HEK293 (cell line): ENCODE data around the gene WDR74.

Source experiments
- CTCF ChIA-PET: fragments of 350-600 bp; formaldehyde crosslinking; extraction: SDS; loops from one replicate; lab custom pipeline; 2021; ENCODE audit warnings: antibody characterized with exemption; lab: Yijun Ruan, JAX
- POLR2A ChIA-PET: fragments of 300-600 bp; formaldehyde crosslinking; extraction: SDS; loops from one replicate; lab custom pipeline; 2020; ENCODE audit warnings: antibody characterized with exemption, inconsistent platforms; lab: Yijun Ruan, JAX
- H3K27ac ChIP-seq: fragments of 200-500 bp; sonication (Bioruptor generic); 2 replicates; pipeline ENCODE4 v1.5.1; 2014; ENCODE audit warnings: low read depth, low read length, control low read depth, inconsistent platforms; ENCODE audit errors: extremely low read depth
- H3K36me3 ChIP-seq, 2 experiments: fragments of 200-500 bp in 1 of 2; sonication (Bioruptor generic) in 1 of 2; 1 replicate in 1 of 2; 2 replicates in 1 of 2; pipeline ENCODE4 v1.5.1; 2014 to 2017; ENCODE audit warnings: inconsistent platforms in 2 of 2, low read length in 2 of 2; ENCODE audit not compliant: control insufficient read depth in 2 of 2, insufficient read depth in 1 of 2
- H3K4me1 ChIP-seq: fragments of 200-500 bp; sonication (Bioruptor generic); 2 replicates; pipeline ENCODE4 v1.5.1; 2014; ENCODE audit warnings: mild to moderate bottlenecking, low read length, inconsistent platforms; ENCODE audit not compliant: control insufficient read depth, insufficient read depth
- H3K4me3 ChIP-seq: 2 replicates; pipeline ENCODE4 v1.5.1; 2011; ENCODE audit warnings: low read depth, mild to moderate bottlenecking, control low read depth, low read length, moderate library complexity
- H3K9me3 ChIP-seq: fragments of 200-500 bp; sonication (Bioruptor generic); 2 replicates; pipeline ENCODE4 v1.5.1; 2014; ENCODE audit warnings: low read depth, low read length, inconsistent platforms; ENCODE audit not compliant: control insufficient read depth, insufficient read depth
- GLI2 ChIP-seq: fragments of 450-650 bp; formaldehyde crosslinking; IDR thresholded peaks from 2 replicates; pipeline ENCODE4; 2017; ENCODE audit warnings: missing biosample characterization, missing genetic modification characterization, low read depth, borderline replicate concordance
- HOXD13 ChIP-seq: sonication (generic); formaldehyde crosslinking; IDR thresholded peaks from 2 replicates; pipeline ENCODE4 v1.8.0; 2022; ENCODE audit warnings: missing genetic modification reagents, borderline replicate concordance
- KLF16 ChIP-seq: fragments of 450-650 bp; formaldehyde crosslinking; IDR thresholded peaks from 2 replicates; pipeline ENCODE4 v1.5.1; 2017; ENCODE audit warnings: missing biosample characterization, missing genetic modification characterization
- SALL2 ChIP-seq: fragments of 450-650 bp; formaldehyde crosslinking; IDR thresholded peaks from 2 replicates; pipeline ENCODE4 v1.5.0; 2017; ENCODE audit warnings: missing biosample characterization, mild to moderate bottlenecking, missing genetic modification characterization, borderline replicate concordance
- SCRT2 ChIP-seq: fragments of 450-650 bp; formaldehyde crosslinking; IDR thresholded peaks from 2 replicates; pipeline ENCODE4 v1.5.1; 2016; ENCODE audit warnings: missing biosample characterization, missing genetic modification characterization
- ZBTB48 ChIP-seq: fragments of 450-650 bp; formaldehyde crosslinking; IDR thresholded peaks from 2 replicates; pipeline ENCODE4 v1.5.1; 2016; ENCODE audit warnings: missing biosample characterization, missing genetic modification characterization
- ZIC2 ChIP-seq: fragments of 450-650 bp; formaldehyde crosslinking; IDR thresholded peaks from 2 replicates; pipeline ENCODE4 v1.5.1; 2016; ENCODE audit warnings: missing biosample characterization, missing genetic modification characterization
- ZNF121 ChIP-seq: fragments of 450-650 bp; formaldehyde crosslinking; IDR thresholded peaks from 2 replicates; pipeline ENCODE4 v1.5.1; 2016; ENCODE audit warnings: missing biosample characterization, missing genetic modification characterization
- ZNF248 ChIP-seq: fragments of 450-650 bp; formaldehyde crosslinking; IDR thresholded peaks from 2 replicates; pipeline ENCODE4 v1.5.1; 2017; ENCODE audit warnings: missing biosample characterization, missing genetic modification characterization
- ZNF324 ChIP-seq: fragments of 450-650 bp; formaldehyde crosslinking; IDR thresholded peaks from 2 replicates; pipeline ENCODE4 v1.5.1; 2016; ENCODE audit warnings: missing biosample characterization, missing genetic modification characterization
- ZNF335 ChIP-seq: fragments of 450-650 bp; formaldehyde crosslinking; conservative IDR thresholded peaks from 2 replicates; pipeline ENCODE4 v1.5.1; 2016; ENCODE audit warnings: missing biosample characterization, missing genetic modification characterization
- ZNF510 ChIP-seq: fragments of 450-650 bp; formaldehyde crosslinking; IDR thresholded peaks from 2 replicates; pipeline ENCODE4 v1.5.1; 2018; ENCODE audit warnings: mild to moderate bottlenecking, missing genetic modification characterization, missing biosample characterization; ENCODE audit not compliant: insufficient replicate concordance
- ZNF629 ChIP-seq: fragments of 450-650 bp; formaldehyde crosslinking; IDR thresholded peaks from 2 replicates; pipeline ENCODE4 v1.5.1; 2017; ENCODE audit warnings: missing biosample characterization, missing genetic modification characterization
- ZNF707 ChIP-seq: fragments of 450-650 bp; formaldehyde crosslinking; IDR thresholded peaks from 2 replicates; pipeline ENCODE4 v1.5.1; 2016; ENCODE audit warnings: missing biosample characterization, missing genetic modification characterization
- ZNF768 ChIP-seq: fragments of 450-650 bp; formaldehyde crosslinking; IDR thresholded peaks from 2 replicates; pipeline ENCODE4 v1.5.1; 2018; ENCODE audit warnings: missing biosample characterization, mild to moderate bottlenecking, missing genetic modification characterization
- TF ChIP-seq, protein P1 (sequence below): fragments of 450-650 bp; formaldehyde crosslinking; IDR thresholded peaks from 2 replicates; pipeline ENCODE4 v1.5.1; 2016; ENCODE audit warnings: missing biosample characterization, missing genetic modification characterization
- TF ChIP-seq, protein P2 (sequence below): fragments of 450-650 bp; formaldehyde crosslinking; IDR thresholded peaks from 2 replicates; pipeline ENCODE4 v1.5.1; 2016; ENCODE audit warnings: missing biosample characterization, missing genetic modification characterization
- TF ChIP-seq, protein P3 (sequence below): fragments of 450-650 bp; formaldehyde crosslinking; IDR thresholded peaks from 2 replicates; pipeline ENCODE4 v1.5.1; 2017; ENCODE audit warnings: missing biosample characterization, missing genetic modification characterization

WDR74 gene

DNA sequence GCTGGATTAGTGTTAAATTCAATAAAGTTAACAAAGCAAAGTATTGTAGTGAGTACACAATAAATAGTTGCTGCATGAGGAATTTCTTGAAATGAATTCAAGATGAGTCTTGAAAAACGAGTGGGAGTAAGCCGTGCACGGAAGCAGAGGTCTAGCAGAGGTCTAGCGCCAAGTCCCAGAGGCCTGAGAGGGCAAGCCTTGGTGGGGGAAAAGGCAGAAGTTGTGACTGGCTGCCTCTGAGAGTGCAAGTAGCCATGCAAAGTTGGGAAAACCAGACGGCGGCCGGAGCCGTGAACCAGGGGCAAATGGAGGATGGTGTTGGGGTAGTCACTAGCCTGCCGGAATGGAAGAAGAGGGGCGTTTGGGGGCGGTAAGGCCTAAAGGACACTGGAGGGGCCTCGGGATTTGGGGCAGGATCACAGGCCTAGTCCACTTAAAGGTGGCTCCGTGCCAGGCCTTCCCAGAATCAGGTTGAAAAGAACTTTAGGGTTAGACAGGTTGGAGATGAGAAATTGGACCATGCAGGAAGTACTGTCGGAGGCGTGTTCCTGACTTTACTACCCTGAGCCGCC lies 40.9 kb upstream of the WDR74 start (continued):
- TF ChIP-seq, protein P1, sequence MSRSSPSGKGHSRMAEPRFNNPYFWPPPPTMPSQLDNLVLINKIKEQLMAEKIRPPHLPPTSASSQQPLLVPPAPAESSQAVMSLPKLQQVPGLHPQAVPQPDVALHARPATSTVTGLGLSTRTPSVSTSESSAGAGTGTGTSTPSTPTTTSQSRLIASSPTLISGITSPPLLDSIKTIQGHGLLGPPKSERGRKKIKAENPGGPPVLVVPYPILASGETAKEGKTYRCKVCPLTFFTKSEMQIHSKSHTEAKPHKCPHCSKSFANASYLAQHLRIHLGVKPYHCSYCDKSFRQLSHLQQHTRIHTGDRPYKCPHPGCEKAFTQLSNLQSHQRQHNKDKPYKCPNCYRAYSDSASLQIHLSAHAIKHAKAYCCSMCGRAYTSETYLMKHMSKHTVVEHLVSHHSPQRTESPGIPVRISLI (tag by site-specific recombination) = no peak
- TF ChIP-seq ZNF510 (tag by site-specific recombination) = no peak
- no peak for TF ChIP-seq ZNF768
- TF ChIP-seq, all 188 proteins: peak for 10

DNA sequence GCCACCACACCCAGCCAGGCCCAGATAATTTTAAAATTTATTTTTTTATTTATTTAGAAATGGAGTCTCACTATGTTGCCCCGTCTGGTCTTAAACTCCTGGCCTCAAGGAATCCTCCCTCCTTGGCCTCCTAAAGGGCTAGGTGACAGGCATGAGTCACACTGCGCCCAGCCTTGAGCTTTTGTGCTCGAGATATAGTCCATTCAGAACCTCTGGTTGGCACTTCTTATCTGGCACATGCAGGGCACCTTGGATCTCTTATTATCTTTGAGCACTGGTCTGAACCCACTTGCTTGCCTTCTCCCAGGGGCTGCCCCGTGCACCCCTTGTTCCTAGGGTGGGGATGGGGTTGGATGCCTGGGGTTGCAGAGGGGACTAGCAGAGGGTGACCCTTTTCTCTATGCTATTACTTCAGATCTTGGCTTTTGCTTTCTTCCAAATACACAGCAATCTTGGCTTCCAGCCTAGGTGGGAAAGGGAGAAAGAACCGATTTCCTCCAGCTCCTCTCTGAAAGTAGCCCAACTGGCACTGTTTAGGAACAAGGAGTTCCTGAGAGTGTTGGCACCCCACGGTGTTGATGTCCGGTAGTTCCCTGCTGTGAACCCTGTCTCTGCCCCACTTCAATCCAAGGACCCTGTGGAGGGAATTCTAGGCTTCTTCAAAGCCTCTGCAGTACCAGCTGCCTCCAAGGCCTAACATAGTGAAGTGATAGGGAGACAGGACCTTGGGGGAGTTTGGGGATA lies 40.0 kb upstream of the WDR74 start:
- POLR2A ChIA-PET = interaction anchor here (0.5 to 8.7 kb wide), 5 partner anchors 15 to 92 kb away, joined by 4 to 91 read pairs (median 22); partner anchors contain the start of genes STX5, TEX54, TMEM179B and WDR74
- no peak overlapping the region for H3K27ac ChIP-seq
- TF ChIP-seq ZIC2 (tag by site-specific recombination) (peak; percentile 55), ZNF707 (tag by site-specific recombination) (no peak), ZNF121 (tag by site-specific recombination) (peak; percentile 95), SALL2 (tag by site-specific recombination) (no peak), KLF16 (no peak), ZNF324 (tag by site-specific recombination) (no peak), GLI2 (tag by site-specific recombination) (no peak), ZBTB48 (tag by site-specific recombination) (no peak), ZNF248 (no peak), HOXD13 (CRISPR knock-in tag) (no peak)
- TF ChIP-seq, protein P2, sequence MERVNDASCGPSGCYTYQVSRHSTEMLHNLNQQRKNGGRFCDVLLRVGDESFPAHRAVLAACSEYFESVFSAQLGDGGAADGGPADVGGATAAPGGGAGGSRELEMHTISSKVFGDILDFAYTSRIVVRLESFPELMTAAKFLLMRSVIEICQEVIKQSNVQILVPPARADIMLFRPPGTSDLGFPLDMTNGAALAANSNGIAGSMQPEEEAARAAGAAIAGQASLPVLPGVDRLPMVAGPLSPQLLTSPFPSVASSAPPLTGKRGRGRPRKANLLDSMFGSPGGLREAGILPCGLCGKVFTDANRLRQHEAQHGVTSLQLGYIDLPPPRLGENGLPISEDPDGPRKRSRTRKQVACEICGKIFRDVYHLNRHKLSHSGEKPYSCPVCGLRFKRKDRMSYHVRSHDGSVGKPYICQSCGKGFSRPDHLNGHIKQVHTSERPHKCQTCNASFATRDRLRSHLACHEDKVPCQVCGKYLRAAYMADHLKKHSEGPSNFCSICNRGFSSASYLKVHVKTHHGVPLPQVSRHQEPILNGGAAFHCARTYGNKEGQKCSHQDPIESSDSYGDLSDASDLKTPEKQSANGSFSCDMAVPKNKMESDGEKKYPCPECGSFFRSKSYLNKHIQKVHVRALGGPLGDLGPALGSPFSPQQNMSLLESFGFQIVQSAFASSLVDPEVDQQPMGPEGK (tag by site-specific recombination) = no peak
- no peaks in the 10 kb centered on the region for H3K9me3 ChIP-seq
- peak overlapping the region; percentile 93; the same call in 1 of the 2 replicates for H3K4me3 ChIP-seq
- peaks cover 2 to 69% of the 10 kb centered on the region in 2 experiments; a peak in 2 of 3 replicates for H3K36me3 ChIP-seq
- H3K4me1 ChIP-seq = no peaks in the 10 kb centered on the region
- CTCF ChIA-PET = interaction anchor here (0.7 kb wide), 2 partner anchors 125 to 247 kb away, joined by 3 read pairs; no protein-coding TSS in a partner anchor

DNA sequence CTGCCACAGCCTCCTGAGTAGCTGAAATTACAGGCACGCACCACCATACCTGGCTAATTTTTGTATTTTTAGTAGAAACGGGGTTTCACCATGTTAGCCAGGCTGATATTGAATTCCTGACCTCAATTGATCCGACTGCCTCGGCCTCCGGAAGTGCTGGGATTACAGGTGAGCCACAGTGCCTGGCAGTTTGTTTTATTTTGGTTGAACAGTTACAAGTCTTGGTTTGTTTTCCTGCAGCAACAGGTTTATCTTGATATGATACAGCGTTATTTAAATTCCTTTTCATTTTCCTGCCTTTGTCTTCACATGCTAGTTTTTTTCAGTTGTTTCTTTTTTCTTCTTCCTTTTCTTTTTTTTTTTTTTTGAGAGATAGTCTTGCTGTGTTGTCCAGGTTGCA lies 37.3 kb upstream of the WDR74 start:
- Histone ChIP-seq H3K27ac (no peak overlapping the region), H3K4me1 (no peaks in the 10 kb centered on the region), H3K4me3 (no peak overlapping the region), H3K9me3 (no peaks in the 10 kb centered on the region), H3K36me3 (peaks cover 5 to 64% of the 10 kb centered on the region in 2 experiments; a peak in 2 of 3 replicates)
- TF ChIP-seq ZNF335 (tag by site-specific recombination) = no peak
- TF ChIP-seq SCRT2 = peak; percentile 72
- no peak for TF ChIP-seq SALL2 (tag by site-specific recombination)
- TF ChIP-seq, protein P3, sequence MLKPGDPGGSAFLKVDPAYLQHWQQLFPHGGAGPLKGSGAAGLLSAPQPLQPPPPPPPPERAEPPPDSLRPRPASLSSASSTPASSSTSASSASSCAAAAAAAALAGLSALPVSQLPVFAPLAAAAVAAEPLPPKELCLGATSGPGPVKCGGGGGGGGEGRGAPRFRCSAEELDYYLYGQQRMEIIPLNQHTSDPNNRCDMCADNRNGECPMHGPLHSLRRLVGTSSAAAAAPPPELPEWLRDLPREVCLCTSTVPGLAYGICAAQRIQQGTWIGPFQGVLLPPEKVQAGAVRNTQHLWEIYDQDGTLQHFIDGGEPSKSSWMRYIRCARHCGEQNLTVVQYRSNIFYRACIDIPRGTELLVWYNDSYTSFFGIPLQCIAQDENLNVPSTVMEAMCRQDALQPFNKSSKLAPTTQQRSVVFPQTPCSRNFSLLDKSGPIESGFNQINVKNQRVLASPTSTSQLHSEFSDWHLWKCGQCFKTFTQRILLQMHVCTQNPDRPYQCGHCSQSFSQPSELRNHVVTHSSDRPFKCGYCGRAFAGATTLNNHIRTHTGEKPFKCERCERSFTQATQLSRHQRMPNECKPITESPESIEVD (tag by site-specific recombination) = no peak
- no peak for TF ChIP-seq ZNF629 (tag by site-specific recombination)
- ChIA-PET CTCF (interaction anchor here (0.7 to 2.9 kb wide), 4 partner anchors 8 to 38 kb away, joined by 4 to 17 read pairs (median 8); no protein-coding TSS in a partner anchor), POLR2A (interaction anchor here (0.9 kb wide), 1 partner anchor 150 kb away, joined by 4 read pairs; the partner anchor contains the start of gene HNRNPUL2)
